NCI-H2107 treated with DMSO at 0.1 percent for 48 hours (cell line): Measurements from ENCODE around the gene NMT1.
A peak's percentile ranks its signal among the peaks of the same experiment; 100 is the strongest.

Source experiments
- DNase-seq: peaks from one replicate; lab custom pipeline; 2025; ENCODE audit not compliant: unreplicated experiment; lab: John Stamatoyannopoulos, UW

The NMT1 gene

GRCh38 chr17:45060797-45061605 lies at the start of gene NMT1:
NMT1 (plus strand) TSS chr17:45061317; CDS start chr17:45061330, 13 bp downstream.
- peak; percentile 99 for DNase-seq

- no peak for DNase-seq
These were observed 49.4 kb upstream of the NMT1 start for GRCh38 chr17:45011767-45012166.

- no peak for DNase-seq
These were observed 47.8 kb upstream of the NMT1 start for GRCh38 chr17:45013021-45013997.

GRCh38 chr17:45016237-45016636 lies 44.9 kb upstream of the NMT1 start:
- no peak for DNase-seq

GRCh38 chr17:45016823-45017222 lies 44.3 kb upstream of the NMT1 start:
- DNase-seq, result no peak

GRCh38 chr17:45018514-45018847 lies 42.6 kb upstream of the NMT1 start:
- DNase-seq, result no peak

GRCh38 chr17:45018848-45019711 lies 42.0 kb upstream of the NMT1 start:
- DNase-seq, result no peak

- no peak for DNase-seq
These were observed 40.6 kb upstream of the NMT1 start for GRCh38 chr17:45020354-45021138.

- peak; percentile 17 for DNase-seq
These were observed 39.4 kb upstream of the NMT1 start for GRCh38 chr17:45021607-45022287.

- no peak for DNase-seq
These were observed 38.8 kb upstream of the NMT1 start for GRCh38 chr17:45022288-45022648.

- no peak for DNase-seq
These were observed 38.3 kb upstream of the NMT1 start for GRCh38 chr17:45022655-45023339.

- no peak for DNase-seq
These were observed 32.0 kb upstream of the NMT1 start for GRCh38 chr17:45029096-45029495.

- no peak for DNase-seq
These were observed 31.2 kb upstream of the NMT1 start for GRCh38 chr17:45029758-45030423.

GRCh38 chr17:45030733-45031132 lies 30.4 kb upstream of the NMT1 start:
- DNase-seq, result no peak

GRCh38 chr17:45031231-45032173 lies 29.6 kb upstream of the NMT1 start:
- no peak for DNase-seq

GRCh38 chr17:45032174-45032541 lies 29.0 kb upstream of the NMT1 start:
- no peak for DNase-seq

GRCh38 chr17:45034599-45034998 lies 26.5 kb upstream of the NMT1 start:
- no peak for DNase-seq

- no peak for DNase-seq
These were observed 25.3 kb upstream of the NMT1 start for GRCh38 chr17:45035848-45036247.
